Measurements from ENCODE around the gene CST7. TPM values are rescaled to one million over a fixed set of nuclear protein-coding genes. Genes with fewer than 3 reads are reported as not detected.

Gene CST7
- total RNA-seq, 6 experiments from 2014 or later, result 1.1 to 4.6 (median 1.5) TPM

DNA sequence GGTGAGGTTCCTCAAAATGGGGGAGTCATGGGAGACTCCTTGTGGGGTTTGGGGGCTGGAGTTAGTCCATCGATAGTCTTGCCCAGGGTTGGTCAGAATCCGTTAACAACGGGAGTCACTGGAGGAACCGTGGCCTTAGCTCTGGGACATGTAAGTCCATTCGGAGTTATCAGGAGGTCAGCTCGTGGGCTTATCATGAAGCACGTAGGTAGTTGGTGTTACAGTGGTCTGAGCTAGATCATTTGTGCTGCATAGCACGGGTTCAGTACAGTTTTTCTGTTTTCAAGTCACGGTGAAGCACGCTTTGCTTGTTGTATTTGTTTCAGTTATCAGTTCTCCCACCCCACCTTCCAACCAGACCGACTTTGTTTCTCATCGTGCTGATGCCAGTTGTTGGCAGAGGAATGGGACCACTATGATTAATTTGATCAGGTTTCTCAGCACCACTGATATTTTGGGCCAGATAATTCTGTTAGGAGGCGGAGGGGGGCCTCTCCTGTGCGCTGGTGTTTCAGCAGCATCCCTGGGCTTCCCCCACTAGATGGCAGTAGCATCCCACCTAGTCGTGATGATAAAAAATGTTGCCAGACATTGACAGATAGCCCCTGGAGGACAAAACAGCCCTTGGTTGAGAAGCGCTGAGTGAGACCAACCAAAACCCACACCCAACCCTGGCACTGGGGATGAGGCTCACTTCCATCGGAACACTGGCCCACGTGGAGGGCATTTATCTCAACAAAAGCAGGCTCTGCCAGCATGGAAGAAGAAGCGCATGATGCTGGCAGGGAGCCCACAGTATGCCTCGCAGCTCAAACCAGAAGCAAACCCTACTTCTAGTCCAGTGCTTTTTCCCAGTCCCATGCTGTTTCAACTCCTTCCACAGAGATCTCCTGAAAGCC is 45.6 kb downstream of the CST7 start:
- H3K4me3 ChIP-seq, result no peak overlapping the region
- H3K9me3 ChIP-seq, result no peaks in the 10 kb centered on the region
- peaks cover 0 to 24% (median 6%) of the 10 kb centered on the region in 4 donors for H3K4me1 ChIP-seq
- TF ChIP-seq, protein P1, sequence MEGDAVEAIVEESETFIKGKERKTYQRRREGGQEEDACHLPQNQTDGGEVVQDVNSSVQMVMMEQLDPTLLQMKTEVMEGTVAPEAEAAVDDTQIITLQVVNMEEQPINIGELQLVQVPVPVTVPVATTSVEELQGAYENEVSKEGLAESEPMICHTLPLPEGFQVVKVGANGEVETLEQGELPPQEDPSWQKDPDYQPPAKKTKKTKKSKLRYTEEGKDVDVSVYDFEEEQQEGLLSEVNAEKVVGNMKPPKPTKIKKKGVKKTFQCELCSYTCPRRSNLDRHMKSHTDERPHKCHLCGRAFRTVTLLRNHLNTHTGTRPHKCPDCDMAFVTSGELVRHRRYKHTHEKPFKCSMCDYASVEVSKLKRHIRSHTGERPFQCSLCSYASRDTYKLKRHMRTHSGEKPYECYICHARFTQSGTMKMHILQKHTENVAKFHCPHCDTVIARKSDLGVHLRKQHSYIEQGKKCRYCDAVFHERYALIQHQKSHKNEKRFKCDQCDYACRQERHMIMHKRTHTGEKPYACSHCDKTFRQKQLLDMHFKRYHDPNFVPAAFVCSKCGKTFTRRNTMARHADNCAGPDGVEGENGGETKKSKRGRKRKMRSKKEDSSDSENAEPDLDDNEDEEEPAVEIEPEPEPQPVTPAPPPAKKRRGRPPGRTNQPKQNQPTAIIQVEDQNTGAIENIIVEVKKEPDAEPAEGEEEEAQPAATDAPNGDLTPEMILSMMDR (IDR thresholded peaks at IDR 0.05), result peak; percentile 91 to 96 (median 94)
- TF ChIP-seq POLR2A (IDR thresholded peaks at IDR 0.05), result no peak
- H3K27me3 ChIP-seq, result no peaks in the 10 kb centered on the region
- no peak overlapping the region for H3K27ac ChIP-seq
- DNase-seq (peak; percentile 65 to 81 (median 71)), ATAC-seq (peak; percentile 51 to 61 (median 58))
- intact Hi-C loops (cut with DNase I), result loop anchor here (5.0 to 10.0 kb wide), 3 partner anchors 53 to 180 kb away; no protein-coding TSS in a partner anchor
- WGBS (ENCODE audit: insufficient coverage, low coverage, low lambda C conversion rate, missing lambda C conversion rate), result 23% methylated on average over 11 of the region's 20 CpGs
- no peaks in the 10 kb centered on the region for H3K36me3 ChIP-seq

DNA sequence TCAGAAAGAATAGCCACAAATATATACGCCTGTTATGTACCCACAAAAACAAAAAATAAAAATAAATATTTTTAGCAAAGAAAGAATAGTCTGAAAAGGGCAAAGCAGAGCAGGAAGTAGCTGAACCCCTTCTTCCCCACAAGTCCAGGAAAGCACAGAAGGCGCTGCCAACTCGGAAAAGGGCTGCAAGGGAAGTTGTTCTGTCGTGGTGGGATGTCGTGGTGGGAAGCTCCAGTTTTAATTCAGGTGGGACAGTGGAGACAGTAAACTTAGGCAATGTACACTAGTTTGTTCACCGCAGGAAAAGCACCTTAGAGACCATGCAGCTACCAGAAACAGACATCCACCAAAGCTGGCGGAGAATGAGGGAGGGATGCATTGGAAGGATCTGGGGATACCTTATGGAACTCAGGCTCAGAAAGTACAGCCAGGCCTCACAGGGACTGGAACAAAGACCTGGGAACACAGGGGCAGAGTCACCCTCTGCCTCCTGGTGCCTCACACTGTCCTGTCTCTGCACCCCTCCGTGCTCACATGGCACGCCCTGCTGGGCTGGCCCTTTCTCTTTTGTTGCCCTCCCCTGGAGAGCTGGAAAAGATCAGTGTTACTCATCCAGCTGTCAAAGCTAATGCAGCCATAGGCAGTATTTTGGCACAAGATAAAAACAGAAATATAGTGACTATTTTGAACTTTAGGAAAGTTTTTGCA is 46.8 kb downstream of the CST7 start:
- intact Hi-C loops (cut with DNase I), result loop anchor here (5.0 to 10.0 kb wide), 2 partner anchors 66 to 179 kb away; no protein-coding TSS in a partner anchor
- TF ChIP-seq POLR2A (IDR thresholded peaks at IDR 0.05), result no peak
- TF ChIP-seq, protein P1 (IDR thresholded peaks at IDR 0.05), result no peak
- Histone ChIP-seq H3K4me1 (peaks cover 0 to 16% (median 4%) of the 10 kb centered on the region in 4 donors), H3K9me3 (no peaks in the 10 kb centered on the region), H3K4me3 (no peak overlapping the region), H3K27ac (no peak overlapping the region), H3K36me3 (no peaks in the 10 kb centered on the region), H3K27me3 (no peaks in the 10 kb centered on the region)
- peak in 1 of 3 donors; percentile 36 for DNase-seq
- ATAC-seq, result no peak
- WGBS (ENCODE audit: insufficient coverage, low coverage, low lambda C conversion rate, missing lambda C conversion rate), result 64% methylated on average over 5 of the region's 9 CpGs

DNA sequence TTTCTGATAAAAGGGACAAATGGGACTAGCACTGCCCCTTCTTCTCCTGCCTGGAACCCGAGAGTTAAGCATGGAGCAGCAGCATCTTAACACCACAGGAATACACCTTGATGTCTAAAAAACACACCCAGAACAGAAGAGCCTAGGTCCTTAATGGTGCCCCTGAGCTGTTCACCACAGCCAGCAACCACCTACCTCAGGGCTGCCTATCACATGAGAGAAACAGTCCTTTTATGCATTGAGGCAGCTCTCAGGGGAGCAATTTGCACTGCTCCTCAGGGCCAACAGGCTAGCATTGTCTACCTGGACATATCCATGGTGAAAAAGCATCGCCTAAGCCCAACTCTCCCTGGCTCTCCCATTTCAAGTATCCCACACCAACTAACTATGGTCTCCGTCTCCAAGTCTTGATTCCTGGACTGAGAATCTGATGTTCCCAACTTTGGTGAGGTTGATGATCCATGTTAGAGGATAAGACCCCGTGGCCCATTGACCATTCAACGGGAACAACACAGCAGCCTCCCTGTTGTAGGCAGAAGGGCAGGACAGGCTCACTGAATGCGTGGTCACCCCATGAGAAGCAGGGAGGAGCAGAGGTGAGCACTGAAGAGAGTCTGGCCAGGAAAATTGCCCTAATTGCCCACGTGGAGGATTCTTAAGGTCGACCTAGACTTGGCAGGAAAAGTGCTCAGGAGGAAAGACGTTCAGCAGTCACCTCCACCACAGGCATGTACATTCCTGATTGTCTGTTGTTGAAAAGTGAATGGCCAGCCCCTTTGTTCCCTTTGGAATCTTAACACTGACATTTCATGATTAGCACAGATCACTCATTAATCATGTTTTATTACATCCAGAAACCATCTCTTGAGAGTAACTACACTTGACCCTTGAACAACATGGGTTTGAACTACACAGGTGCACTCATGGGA is 47.6 kb downstream of the CST7 start:
- intact Hi-C loops (cut with DNase I), result loop anchor here (5.0 to 10.0 kb wide), 2 partner anchors 66 to 178 kb away; no protein-coding TSS in a partner anchor
- H3K9me3 ChIP-seq, result no peaks in the 10 kb centered on the region
- WGBS (ENCODE audit: insufficient coverage, low coverage, low lambda C conversion rate, missing lambda C conversion rate), result 60% methylated on average over 6 of the region's 9 CpGs
- DNase-seq, result peak in 1 of 3 donors; percentile 30
- ATAC-seq, result no peak
- TF ChIP-seq, protein P1 (IDR thresholded peaks at IDR 0.05), result no peak
- TF ChIP-seq POLR2A (IDR thresholded peaks at IDR 0.05), result no peak
- H3K27ac ChIP-seq, result no peak overlapping the region
- H3K4me1 ChIP-seq, result peaks cover 0 to 12% (median 4%) of the 10 kb centered on the region in 4 donors
- H3K27me3 ChIP-seq, result no peaks in the 10 kb centered on the region
- no peaks in the 10 kb centered on the region for H3K36me3 ChIP-seq
- H3K4me3 ChIP-seq, result no peak overlapping the region

DNA sequence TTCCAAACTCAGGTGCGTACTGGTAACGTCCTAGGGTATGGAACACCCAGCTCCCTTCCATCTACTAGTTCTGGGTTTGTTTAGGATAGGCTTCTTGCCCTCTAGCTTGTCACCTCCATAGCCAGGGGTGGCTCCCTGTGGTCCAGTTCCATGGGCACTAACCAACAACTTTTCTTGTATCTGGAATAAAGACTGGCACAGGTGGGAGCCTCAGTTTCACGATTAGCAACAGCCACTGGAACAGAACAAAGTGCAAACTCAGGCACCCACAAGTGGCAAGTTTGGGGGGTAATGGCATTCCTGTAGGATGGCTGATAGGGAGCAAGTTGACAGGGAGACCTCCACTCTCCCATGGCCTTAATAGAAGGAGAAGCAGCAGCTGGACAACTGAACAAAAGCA is 49.1 kb downstream of the CST7 start:
- TF ChIP-seq, protein P1 (IDR thresholded peaks at IDR 0.05), result no peak
- TF ChIP-seq POLR2A (IDR thresholded peaks at IDR 0.05), result no peak
- peak in 1 of 3 donors; percentile 42 for DNase-seq
- peaks cover 0 to 10% (median 4%) of the 10 kb centered on the region in 4 donors for H3K4me1 ChIP-seq
- no peaks in the 10 kb centered on the region for H3K27me3 ChIP-seq
- no peak overlapping the region for H3K27ac ChIP-seq
- no peak overlapping the region for H3K4me3 ChIP-seq
- intact Hi-C loops (cut with DNase I), result loop anchor here (5.0 to 10.0 kb wide), 2 partner anchors 64 to 177 kb away; no protein-coding TSS in a partner anchor
- ATAC-seq, result peak in 1 of 4 donors; percentile 11
- no CpG with 5 or more reads among the region's 3 CpGs for WGBS (ENCODE audit: insufficient coverage, low coverage, low lambda C conversion rate, missing lambda C conversion rate)
- no peaks in the 10 kb centered on the region for H3K36me3 ChIP-seq
- no peaks in the 10 kb centered on the region for H3K9me3 ChIP-seq

Measured in right lobe of liver (tissue), 6 donors.